ENCODE measurements around the gene MVB12B. TPM values are rescaled to one million over a fixed set of nuclear protein-coding genes. Genes with fewer than 3 reads are reported as not detected.

Gene MVB12B
- total RNA-seq, 1 experiment from 2014 or later = 10.9 TPM

GRCh38 chr9:126450668-126451205, 124.1 kb downstream of the MVB12B start (continued):
- TF ChIP-seq RAD21 (IDR thresholded peaks at IDR 0.05; ENCODE audit: low read depth) (no peak), SP1 (IDR thresholded peaks at IDR 0.05; ENCODE audit: low read depth) (no peak), SRF (IDR thresholded peaks at IDR 0.05; ENCODE audit: low read depth) (no peak)
- TF ChIP-seq, protein P1, sequence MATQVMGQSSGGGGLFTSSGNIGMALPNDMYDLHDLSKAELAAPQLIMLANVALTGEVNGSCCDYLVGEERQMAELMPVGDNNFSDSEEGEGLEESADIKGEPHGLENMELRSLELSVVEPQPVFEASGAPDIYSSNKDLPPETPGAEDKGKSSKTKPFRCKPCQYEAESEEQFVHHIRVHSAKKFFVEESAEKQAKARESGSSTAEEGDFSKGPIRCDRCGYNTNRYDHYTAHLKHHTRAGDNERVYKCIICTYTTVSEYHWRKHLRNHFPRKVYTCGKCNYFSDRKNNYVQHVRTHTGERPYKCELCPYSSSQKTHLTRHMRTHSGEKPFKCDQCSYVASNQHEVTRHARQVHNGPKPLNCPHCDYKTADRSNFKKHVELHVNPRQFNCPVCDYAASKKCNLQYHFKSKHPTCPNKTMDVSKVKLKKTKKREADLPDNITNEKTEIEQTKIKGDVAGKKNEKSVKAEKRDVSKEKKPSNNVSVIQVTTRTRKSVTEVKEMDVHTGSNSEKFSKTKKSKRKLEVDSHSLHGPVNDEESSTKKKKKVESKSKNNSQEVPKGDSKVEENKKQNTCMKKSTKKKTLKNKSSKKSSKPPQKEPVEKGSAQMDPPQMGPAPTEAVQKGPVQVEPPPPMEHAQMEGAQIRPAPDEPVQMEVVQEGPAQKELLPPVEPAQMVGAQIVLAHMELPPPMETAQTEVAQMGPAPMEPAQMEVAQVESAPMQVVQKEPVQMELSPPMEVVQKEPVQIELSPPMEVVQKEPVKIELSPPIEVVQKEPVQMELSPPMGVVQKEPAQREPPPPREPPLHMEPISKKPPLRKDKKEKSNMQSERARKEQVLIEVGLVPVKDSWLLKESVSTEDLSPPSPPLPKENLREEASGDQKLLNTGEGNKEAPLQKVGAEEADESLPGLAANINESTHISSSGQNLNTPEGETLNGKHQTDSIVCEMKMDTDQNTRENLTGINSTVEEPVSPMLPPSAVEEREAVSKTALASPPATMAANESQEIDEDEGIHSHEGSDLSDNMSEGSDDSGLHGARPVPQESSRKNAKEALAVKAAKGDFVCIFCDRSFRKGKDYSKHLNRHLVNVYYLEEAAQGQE (IDR thresholded peaks at IDR 0.05; ENCODE audit: low read depth) = no peak

GRCh38 chr9:126451316-126451885, 124.8 kb downstream of the MVB12B start:
- Histone ChIP-seq H4K20me1 (ENCODE audit: insufficient read depth) (no peaks in the 10 kb centered on the region), H3K9ac (ENCODE audit: low read length) (no peak overlapping the region), H3K9me3 (ENCODE audit: control insufficient read depth in 1 of 2, insufficient read depth in 1 of 2, low read depth in 1 of 2, low read length in 2 of 2) (no peaks in the 10 kb centered on the region), H3K4me2 (ENCODE audit: low read length) (no peak overlapping the region), H3K79me2 (ENCODE audit: insufficient read depth, low read length) (no peaks in the 10 kb centered on the region), H3K9me2 (ENCODE audit: insufficient read depth) (no peaks in the 10 kb centered on the region), H3K36me3 (ENCODE audit: control insufficient read depth in 1 of 2, insufficient read depth in 2 of 2, low read length in 2 of 2) (no peaks in the 10 kb centered on the region), H3K27me3 (ENCODE audit: insufficient read depth, low read length) (no peaks in the 10 kb centered on the region), H3K27ac (ENCODE audit: low read depth, low read length) (no peak overlapping the region), H2AFZ (ENCODE audit: low read depth, low read length, poor library complexity, severe bottlenecking) (no peak overlapping the region), H3K4me1 (ENCODE audit: control insufficient read depth in 1 of 2, insufficient read depth in 2 of 2, low read length in 2 of 2) (no peaks in the 10 kb centered on the region), H3K4me3 (replicated peaks in 1 of 2; ENCODE audit: low read depth in 1 of 2, low read length in 2 of 2) (no peak overlapping the region)
- ChIA-PET RAD21 (ENCODE audit: low non-redundant PET in 1 of 2, low total read pairs in 2 of 2, uncharacterized antibody in 2 of 2, unreplicated experiment in 2 of 2) (no interaction called here), CTCF (no interaction called here), POLR2A (no interaction called here)
- intact Hi-C loops (cut with micrococcal nuclease) = no loop called here
- DNase-seq (ENCODE audit: low read depth, low spot score) (no peak), ATAC-seq (no peak)
- TF ChIP-seq EGR1 (IDR thresholded peaks at IDR 0.05; ENCODE audit: low read depth) = no peak
- BruUV-seq (replicated peaks) = no TSS peak

Measured in HCT116 (cell line).